IMR-90 (cell line): ENCODE data around the gene HDC.

ENCODE experiments used
- BHLHE40 ChIP-seq: fragments of 150-350 bp; IDR thresholded peaks from 2 replicates; pipeline ENCODE4 v1.6.1; 2016; ENCODE audit warnings: mild to moderate bottlenecking, low read depth, low read length
- CEBPB ChIP-seq: IDR thresholded peaks from 2 replicates; pipeline ENCODE4 v1.6.1; 2012; ENCODE audit warnings: low read depth, low read length, improper control_type of control experiment
- FOS ChIP-seq: fragments of 150-350 bp; IDR thresholded peaks from 2 replicates; pipeline ENCODE4 v1.6.1; 2016; ENCODE audit warnings: low read depth, low read length
- MAFK ChIP-seq: IDR thresholded peaks from 2 replicates; pipeline ENCODE4 v1.6.1; 2012; ENCODE audit warnings: low read depth, low read length, improper control_type of control experiment
- MAZ ChIP-seq: IDR thresholded peaks from 2 replicates; pipeline ENCODE4 v1.6.1; 2012; ENCODE audit warnings: low read depth, mild to moderate bottlenecking, low read length, improper control_type of control experiment, moderate library complexity, borderline replicate concordance
- MXI1 ChIP-seq: IDR thresholded peaks from 2 replicates; pipeline ENCODE4 v1.6.1; 2012; ENCODE audit warnings: low read depth, mild to moderate bottlenecking, low read length, moderate library complexity, borderline replicate concordance
- NFE2L2 ChIP-seq: fragments of 150-350 bp; IDR thresholded peaks from 2 replicates; pipeline ENCODE4 v1.6.1; 2016; ENCODE audit warnings: low read depth, mild to moderate bottlenecking, low read length
- POLR2A ChIP-seq: IDR thresholded peaks from 2 replicates; pipeline ENCODE4 v1.6.1; 2012; ENCODE audit warnings: mild to moderate bottlenecking, low read depth, low read length
- RAD21 ChIP-seq: IDR thresholded peaks from 2 replicates; pipeline ENCODE4 v1.6.1; 2012; ENCODE audit warnings: low read length, improper control_type of control experiment
- RCOR1 ChIP-seq: IDR thresholded peaks from 2 replicates; pipeline ENCODE4 v1.6.1; 2012; ENCODE audit warnings: mild to moderate bottlenecking, low read length, improper control_type of control experiment; ENCODE audit not compliant: insufficient replicate concordance
- SMC3 ChIP-seq: fragments of 150-350 bp; IDR thresholded peaks from 2 replicates; pipeline ENCODE4 v1.6.1; 2016; ENCODE audit warnings: low read depth, mild to moderate bottlenecking, antibody characterized with exemption, low read length, moderate library complexity
- TF ChIP-seq, protein P1 (sequence below): fragments of 150-350 bp; IDR thresholded peaks from 2 replicates; pipeline ENCODE4 v1.6.1; 2017; ENCODE audit warnings: mild to moderate bottlenecking, antibody characterized with exemption, low read length, low read depth
- TF ChIP-seq, protein P2 (sequence below): conservative IDR thresholded peaks from 2 replicates; pipeline ENCODE4 v1.5.1; 2012; ENCODE audit warnings: mild to moderate bottlenecking, low read depth, low read length, improper control_type of control experiment
- TF ChIP-seq, protein P3 (sequence below): fragments of 150-350 bp; IDR thresholded peaks from 2 replicates; pipeline ENCODE4 v1.6.1; 2016; ENCODE audit warnings: low read depth, mild to moderate bottlenecking, low read length, moderate library complexity, borderline replicate concordance

DNA sequence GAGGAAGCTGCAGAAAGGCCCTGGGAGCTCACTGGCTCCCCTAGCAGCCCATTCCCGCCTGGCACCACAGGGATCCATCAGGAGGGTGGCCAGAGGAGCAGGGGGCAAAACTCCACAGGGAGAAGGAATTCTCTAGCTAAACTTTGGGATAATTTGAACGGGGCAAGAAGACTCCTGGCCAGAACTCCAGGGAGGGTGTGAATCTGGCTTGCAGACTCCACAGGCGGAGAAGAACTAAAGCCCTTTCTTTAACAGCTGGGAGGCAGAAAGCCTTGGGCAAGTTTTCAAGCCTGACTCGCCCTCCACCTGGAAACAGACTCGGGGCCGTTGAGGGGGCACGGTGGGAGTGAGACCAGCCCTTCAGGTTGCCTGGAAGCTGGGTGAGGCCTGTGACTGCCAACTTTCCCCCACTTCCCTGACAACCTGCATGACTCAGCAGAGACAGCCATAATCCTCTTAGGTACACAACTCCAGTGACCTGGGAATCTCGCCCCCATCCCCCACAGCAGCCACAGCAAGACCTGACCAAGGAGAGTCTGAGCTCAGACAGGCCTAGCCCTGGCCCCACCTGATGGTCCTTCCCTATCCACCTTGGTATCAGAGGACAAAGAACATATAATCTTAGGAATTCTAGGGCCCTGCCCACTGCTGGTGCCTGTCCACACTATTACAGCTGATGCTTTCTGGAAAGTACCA is 54.9 kb downstream of the HDC start:
- TF ChIP-seq, protein P1, sequence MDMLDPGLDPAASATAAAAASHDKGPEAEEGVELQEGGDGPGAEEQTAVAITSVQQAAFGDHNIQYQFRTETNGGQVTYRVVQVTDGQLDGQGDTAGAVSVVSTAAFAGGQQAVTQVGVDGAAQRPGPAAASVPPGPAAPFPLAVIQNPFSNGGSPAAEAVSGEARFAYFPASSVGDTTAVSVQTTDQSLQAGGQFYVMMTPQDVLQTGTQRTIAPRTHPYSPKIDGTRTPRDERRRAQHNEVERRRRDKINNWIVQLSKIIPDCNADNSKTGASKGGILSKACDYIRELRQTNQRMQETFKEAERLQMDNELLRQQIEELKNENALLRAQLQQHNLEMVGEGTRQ: no peak
- TF ChIP-seq, protein P2, sequence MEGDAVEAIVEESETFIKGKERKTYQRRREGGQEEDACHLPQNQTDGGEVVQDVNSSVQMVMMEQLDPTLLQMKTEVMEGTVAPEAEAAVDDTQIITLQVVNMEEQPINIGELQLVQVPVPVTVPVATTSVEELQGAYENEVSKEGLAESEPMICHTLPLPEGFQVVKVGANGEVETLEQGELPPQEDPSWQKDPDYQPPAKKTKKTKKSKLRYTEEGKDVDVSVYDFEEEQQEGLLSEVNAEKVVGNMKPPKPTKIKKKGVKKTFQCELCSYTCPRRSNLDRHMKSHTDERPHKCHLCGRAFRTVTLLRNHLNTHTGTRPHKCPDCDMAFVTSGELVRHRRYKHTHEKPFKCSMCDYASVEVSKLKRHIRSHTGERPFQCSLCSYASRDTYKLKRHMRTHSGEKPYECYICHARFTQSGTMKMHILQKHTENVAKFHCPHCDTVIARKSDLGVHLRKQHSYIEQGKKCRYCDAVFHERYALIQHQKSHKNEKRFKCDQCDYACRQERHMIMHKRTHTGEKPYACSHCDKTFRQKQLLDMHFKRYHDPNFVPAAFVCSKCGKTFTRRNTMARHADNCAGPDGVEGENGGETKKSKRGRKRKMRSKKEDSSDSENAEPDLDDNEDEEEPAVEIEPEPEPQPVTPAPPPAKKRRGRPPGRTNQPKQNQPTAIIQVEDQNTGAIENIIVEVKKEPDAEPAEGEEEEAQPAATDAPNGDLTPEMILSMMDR: no peak
- TF ChIP-seq CEBPB (no peak), MAZ (no peak), MXI1 (no peak), MAFK (no peak), NFE2L2 (no peak), POLR2A (no peak), BHLHE40 (no peak), SMC3 (no peak), FOS (no peak), RAD21 (no peak), RCOR1 (no peak)
- TF ChIP-seq, protein P3, sequence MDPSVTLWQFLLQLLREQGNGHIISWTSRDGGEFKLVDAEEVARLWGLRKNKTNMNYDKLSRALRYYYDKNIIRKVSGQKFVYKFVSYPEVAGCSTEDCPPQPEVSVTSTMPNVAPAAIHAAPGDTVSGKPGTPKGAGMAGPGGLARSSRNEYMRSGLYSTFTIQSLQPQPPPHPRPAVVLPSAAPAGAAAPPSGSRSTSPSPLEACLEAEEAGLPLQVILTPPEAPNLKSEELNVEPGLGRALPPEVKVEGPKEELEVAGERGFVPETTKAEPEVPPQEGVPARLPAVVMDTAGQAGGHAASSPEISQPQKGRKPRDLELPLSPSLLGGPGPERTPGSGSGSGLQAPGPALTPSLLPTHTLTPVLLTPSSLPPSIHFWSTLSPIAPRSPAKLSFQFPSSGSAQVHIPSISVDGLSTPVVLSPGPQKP: no peak
